TTC549 (cell line): ENCODE data around the gene PGC.

Experiments used
- FAIRE-seq: peaks from 2 replicates; lab custom pipeline; 2012; peaks lifted over from hg19 to GRCh38; lab: Jason Lieb, UNC

PGC gene

GRCh38 chr6:41744236-41744787 is 2.9 kb downstream of the PGC start:
- FAIRE-seq = no peak

GRCh38 chr6:41743406-41744235 is 3.6 kb downstream of the PGC start:
- FAIRE-seq = no peak

DNA sequence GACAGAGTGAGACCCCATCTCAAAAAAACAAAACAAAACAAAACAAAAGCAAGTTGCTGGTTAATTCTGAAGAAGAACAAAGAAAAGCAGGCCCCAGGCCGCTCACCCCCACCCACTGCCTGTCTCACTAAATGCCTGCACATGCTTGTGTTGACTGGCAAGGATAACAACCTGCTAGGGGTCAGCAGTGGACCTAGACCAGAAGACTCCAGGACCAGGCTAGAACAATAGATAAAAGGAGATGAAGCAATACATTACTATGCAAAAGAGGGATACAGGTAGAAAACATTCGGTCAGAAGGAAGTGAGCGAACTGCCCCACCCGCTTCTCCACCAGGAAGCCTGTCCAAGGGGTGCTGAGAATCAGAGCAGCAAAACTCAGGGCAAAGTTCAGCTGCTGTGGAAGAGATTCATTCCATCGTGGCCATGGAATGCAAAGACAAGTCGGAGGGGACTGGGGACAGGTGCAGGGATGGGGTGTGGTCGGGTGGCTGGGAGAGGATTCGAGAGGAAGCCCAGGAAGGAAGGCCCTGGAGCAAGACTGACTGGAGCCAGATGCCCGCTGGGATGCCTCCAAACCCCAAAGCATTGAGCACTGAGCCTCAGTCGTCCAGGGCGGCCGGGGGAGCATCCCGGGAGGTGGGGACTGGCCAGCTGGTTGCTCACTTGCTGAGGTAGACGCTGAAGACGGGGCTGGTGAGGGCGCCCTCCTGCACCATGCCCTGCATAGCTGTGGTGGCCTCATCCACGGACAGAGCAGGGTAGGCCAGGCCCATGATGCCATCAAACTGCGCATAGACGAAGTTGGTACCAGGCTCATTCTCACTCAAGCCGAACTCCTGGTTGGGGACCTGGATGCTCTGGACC is 5.3 kb downstream of the PGC start:
- no peak for FAIRE-seq

- FAIRE-seq = no peak
Observed at GRCh38 chr6:41740366-41741162, 6.6 kb downstream of the PGC start.

DNA sequence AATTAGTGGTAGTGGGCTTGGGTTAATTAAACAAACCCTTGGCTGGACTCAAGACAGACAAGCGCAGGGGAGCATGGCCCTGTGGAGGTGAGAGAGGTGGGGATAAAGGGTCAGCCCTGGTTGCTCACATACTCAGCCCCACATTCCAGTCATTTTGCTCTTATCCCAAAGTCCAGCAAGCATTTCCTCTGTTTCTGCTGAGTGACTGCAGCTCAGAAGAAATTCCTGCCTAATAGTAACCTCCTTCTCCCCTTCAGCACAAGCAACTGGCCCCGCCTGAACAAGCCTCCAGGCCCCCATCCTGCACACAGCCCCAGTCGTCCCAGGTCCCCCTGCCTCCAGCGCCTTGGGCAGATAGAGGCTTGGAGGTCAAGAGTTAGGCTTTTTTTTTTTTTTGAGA is 8.2 kb downstream of the PGC start:
- FAIRE-seq = no peak

DNA sequence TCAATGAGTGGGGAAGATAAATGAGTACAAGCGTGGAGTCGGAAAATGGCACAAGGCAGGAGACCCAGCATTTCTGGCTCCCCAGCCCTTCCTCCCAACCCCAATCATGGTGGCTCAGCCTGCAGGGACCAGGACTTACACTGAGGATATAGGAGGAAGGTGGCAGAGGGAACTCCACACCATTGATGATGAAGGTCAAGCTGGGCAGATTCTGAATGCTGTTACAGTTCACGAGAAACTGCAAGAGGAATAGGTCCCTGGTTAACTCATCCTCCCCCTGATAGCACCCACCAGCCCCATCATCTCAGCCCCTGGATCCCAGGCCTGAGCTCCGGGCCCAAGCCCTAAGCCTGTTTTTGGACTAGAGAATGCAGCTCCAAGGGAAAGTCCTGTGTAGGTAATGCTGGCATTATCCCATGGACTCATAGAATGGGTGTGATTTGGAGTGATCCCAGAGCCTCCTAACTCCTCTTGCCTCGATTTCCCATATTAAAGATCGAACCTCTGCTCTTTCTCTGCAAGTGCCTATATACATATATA is 9.5 kb downstream of the PGC start:
- FAIRE-seq = no peak

GRCh38 chr6:41736800-41737555 is 10.2 kb downstream of the PGC start:
- no peak for FAIRE-seq

- no peak for FAIRE-seq
Observed at GRCh38 chr6:41736186-41736733, 10.9 kb downstream of the PGC start.

DNA sequence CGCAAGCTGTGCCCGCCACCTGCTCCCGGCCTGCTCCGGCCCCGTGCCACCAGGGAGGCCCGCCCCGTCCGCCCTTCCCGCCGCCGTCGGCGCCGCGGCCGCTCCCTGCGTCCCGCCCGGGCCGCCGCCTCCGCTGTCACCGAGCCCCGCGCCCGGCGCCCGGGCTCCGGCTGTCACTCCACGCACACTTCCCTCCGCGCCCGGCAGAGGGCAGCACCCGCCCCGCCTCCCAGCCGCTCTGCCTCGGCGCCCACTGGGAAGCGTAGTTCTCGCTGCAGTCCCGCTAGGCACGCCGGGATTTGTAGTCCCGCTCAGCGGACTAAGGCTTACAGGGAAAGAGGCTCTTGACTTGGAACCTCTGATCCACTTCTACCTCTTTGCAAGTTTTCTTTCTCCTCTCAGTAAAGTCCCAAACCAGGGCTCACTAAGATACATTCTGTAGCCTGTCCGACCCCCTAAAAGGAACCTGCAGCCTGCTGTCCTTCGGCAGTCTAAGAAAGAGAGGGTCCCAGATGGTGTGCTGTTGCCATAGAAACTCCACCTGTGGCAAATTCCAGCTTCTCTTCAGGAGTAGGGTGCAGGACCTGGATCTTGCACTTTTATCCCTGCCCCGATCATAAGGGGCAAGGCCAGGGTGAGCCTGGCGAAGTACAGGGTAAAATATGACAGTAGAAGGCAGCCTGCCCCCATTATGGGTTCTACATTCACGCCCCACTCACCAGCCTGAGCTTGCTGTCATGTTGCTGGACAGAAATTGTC is 11.6 kb downstream of the PGC start, which contains the start of gene TFEB:
TSS of gene TFEB (minus strand) at position 182 of the 759 bp plus-strand sequence. CDS start 44,395 bp downstream, outside the sequence.
- no peak for FAIRE-seq

DNA sequence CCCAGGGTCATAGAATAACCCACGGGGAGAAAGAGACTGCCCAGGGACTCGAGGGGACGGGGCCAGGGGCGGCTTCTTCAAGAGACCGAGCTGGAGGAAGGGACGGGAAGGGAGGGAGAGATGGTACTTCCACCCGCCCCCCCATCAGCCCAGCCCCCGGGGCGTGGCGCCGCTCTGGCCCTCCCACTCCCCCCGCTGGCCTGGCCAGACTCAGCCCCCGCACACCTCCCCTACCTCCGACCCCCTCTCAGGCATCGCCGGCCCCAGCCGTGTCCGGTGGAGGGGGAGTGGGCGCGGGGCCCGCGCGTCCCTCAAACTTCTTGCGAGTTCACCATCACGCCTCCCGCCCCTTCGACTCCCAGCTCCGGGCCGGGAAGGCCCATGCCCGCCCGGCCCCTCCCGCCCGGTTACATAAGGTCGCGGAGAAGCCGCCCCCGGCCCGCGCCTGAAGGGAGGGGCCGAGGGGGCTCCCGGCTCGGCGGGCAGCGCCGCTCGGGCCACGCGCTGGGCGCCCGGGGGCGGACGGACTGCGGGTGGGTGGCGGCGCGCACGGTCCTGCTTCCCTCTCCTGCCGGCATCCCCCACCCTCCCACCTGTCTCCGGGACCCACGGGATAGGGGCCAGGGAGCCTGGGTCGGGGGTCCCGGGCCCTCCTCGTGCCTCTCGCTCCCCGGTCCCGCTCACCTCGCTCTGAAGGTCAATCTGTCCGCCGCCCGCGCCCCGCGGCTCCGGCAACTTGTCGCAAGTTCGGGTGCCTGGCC is 12.4 kb downstream of the PGC start:
- no peak for FAIRE-seq

DNA sequence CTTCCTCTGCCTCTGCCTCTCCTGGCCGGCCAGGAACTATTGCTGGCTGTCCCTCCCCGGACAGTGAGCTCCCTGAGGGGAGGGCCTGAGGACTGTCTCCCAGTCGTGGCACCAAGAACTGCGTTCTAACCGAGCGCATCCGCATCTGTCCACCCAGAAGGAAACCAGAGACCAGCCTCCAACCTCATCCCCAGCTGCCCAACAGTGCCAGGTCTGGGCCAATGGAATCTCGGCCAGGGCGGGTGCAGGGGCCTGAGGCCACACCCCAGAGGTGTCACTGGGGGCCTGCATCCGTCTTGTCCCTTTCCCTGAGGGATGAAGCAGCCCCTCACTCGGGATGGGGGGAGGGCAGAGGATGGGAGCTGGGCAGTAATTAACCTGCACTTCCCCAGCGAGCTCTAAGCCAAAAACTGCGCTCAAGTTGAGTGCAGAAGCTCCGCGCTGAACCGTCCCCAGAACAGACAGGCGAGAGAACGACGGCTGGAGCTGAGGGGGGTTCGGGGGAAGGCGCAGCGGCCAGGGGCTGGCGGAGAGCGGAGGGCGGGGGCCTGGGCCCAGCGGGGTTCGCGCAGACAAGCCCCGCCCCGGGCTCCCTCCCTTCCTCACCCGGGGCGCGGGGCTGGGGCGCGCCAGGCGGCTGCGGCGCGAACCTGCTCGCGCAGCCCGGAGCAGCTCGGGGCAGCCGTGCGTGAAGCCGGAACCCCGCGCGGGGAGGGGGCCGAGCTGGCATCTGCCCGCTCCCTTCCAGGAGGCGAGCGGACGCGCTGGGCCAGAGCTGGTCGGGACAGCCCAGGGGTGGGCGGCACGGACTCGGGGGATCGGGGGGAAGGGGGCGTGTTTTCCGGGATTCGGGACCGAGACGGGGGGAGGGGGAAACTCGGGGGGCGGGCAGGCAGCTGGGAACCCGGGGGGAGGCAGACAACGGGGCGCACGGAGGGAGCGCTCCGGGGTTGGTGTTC is 13.2 kb downstream of the PGC start:
- no peak for FAIRE-seq

GRCh38 chr6:41733360-41733706 is 13.9 kb downstream of the PGC start:
- FAIRE-seq = no peak

DNA sequence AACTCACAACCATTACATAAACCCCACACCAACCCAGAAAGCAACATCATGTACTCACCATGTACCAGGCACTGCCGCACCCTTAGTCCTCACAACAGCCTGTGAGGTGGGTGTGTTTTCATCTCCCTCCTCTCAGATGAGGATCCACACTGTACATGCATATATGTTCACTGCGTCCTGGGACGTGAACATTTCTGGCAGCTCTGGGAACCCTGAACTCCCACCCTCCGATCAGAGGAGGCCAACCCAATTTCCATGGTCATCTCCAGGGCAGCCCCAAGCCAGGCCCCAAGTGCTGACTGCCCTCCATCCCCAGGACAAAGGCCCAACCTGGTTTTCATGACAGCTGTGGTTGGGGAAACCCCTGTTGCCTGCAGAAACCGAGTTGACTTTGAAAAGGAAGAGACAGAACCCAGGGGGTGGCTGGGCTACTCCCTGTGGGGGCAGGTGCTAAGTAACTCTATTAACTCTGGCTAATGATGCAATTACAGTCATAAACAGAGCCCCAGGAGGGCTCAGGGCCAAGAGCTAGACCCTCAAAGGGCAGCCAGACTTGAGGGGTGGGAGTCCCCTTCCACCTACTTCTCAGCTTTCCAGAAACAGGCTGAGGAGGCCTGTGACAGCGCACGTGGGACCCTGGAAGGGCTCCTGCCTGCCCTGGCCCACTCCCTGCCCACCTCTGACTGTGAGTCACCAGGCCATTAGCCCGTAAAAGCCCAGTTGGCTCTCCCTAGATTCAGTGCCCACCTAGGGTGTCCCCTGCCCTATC is 14.4 kb downstream of the PGC start:
- FAIRE-seq = no peak

DNA sequence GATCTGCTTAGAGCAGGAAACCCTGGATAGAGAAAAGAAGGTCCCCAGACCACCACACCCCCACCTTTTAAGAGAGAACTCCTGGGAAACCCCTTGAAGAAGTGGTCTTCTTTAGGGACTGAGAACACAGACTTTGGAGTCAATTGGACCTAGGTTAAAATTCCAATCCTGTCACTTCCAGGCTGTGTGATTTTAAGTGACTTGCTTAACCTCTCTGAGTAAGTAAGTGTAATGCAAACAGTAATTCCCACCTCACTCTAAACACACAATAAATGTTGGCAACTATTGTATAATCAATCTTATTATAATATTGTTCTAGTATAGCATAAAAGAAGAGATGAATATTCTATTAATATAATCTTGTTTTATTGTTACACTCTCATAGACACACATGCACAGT is 15.0 kb downstream of the PGC start:
- FAIRE-seq = no peak

GRCh38 chr6:41731561-41732086 is 15.6 kb downstream of the PGC start:
- no peak for FAIRE-seq

DNA sequence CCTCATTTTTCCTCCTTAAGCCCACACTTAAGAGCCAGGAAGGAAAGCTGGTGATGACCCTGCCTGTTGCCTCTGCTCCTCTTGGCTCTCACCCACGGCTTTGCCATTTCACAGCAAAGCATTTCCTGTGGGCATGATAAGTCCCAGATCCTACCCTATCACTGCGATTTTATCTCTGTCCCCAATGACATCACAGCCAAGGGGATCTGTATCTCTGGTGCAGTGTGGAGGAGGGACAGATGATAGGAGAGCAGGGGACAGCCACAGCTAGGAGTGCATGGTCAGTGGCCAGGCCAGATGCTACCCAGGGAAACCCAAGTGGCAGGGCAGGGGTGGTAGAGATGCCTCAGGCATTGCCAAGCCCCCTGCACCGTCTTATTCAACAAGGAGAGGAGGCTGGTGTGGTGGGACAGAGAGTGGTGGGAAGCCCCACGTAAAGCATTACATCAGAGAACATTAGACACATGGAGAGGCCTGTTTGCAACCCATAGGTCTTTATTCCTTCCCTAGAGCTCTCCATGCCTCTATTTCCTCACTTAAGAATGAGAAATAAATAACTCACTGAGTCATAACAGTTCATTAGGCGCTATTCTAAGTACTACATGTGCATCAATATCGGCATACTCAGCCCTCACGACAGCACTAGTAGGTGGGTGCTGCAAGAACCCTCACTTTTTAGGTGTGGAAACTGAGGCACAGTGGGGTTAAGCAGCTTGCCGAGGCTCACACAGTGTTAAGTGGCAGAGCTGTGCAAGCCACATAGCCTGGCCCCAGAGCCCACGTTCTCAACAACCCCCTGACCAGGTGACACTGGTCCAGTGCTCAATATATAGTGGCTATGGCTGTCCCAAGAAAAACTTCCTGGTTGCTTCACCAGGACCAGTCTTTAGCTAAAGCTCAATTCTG is 16.4 kb downstream of the PGC start:
- no peak for FAIRE-seq
